Measurements from ENCODE around the gene DPM3.
"Not testable (repeated sequence)": the region's sequence is repeated elsewhere in the genome, so short reads cannot be mapped to it uniquely, and the experiment has no call there.

Gene DPM3

GRCh38 chr1:155175927-155176371 is 35.6 kb upstream of the DPM3 start:
- DNase-seq (ENCODE audit: extremely low read depth in 1 of 2, low read depth in 1 of 2): no peak

GRCh38 chr1:155175281-155175926 is 35.1 kb upstream of the DPM3 start:
- DNase-seq (ENCODE audit: extremely low read depth in 1 of 2, low read depth in 1 of 2): no peak

GRCh38 chr1:155174324-155175280 is 34.3 kb upstream of the DPM3 start:
- DNase-seq (ENCODE audit: extremely low read depth in 1 of 2, low read depth in 1 of 2): peak in 1 of 2 donors; percentile 32

GRCh38 chr1:155173478-155174323 is 33.4 kb upstream of the DPM3 start, which contains the start of gene TRIM46:
Gene TRIM46 (plus strand): TSS chr1:155173849. CDS start chr1:155173967, 118 bp downstream.
- peak in 1 of 2 donors; percentile 42 for DNase-seq (ENCODE audit: extremely low read depth in 1 of 2, low read depth in 1 of 2)

GRCh38 chr1:155172732-155173477 is 32.6 kb upstream of the DPM3 start, which contains the start of gene KRTCAP2:
Gene KRTCAP2 (minus strand): TSS chr1:155173304. CDS start chr1:155173224, 80 bp downstream.
- peak; percentile 88 to 91 for DNase-seq (ENCODE audit: extremely low read depth in 1 of 2, low read depth in 1 of 2)

GRCh38 chr1:155171836-155172731 is 31.8 kb upstream of the DPM3 start:
- no peak for DNase-seq (ENCODE audit: extremely low read depth in 1 of 2, low read depth in 1 of 2)

- DNase-seq (ENCODE audit: extremely low read depth in 1 of 2, low read depth in 1 of 2): no peak
Measured at GRCh38 chr1:155170806-155171205, 30.5 kb upstream of the DPM3 start.

GRCh38 chr1:155170101-155170785 is 29.9 kb upstream of the DPM3 start:
- no peak for DNase-seq (ENCODE audit: extremely low read depth in 1 of 2, low read depth in 1 of 2)

- DNase-seq (ENCODE audit: extremely low read depth in 1 of 2, low read depth in 1 of 2): no peak
Measured at GRCh38 chr1:155169541-155169940, 29.2 kb upstream of the DPM3 start.

GRCh38 chr1:155168456-155169210 is 28.3 kb upstream of the DPM3 start:
- no peak for DNase-seq (ENCODE audit: extremely low read depth in 1 of 2, low read depth in 1 of 2)

GRCh38 chr1:155168105-155168445 is 27.7 kb upstream of the DPM3 start:
- not testable (repeated sequence) for DNase-seq (ENCODE audit: extremely low read depth in 1 of 2, low read depth in 1 of 2)

GRCh38 chr1:155167166-155168104 is 27.1 kb upstream of the DPM3 start:
- DNase-seq (ENCODE audit: extremely low read depth in 1 of 2, low read depth in 1 of 2): peak; percentile 64 to 79

- no peak for DNase-seq (ENCODE audit: extremely low read depth in 1 of 2, low read depth in 1 of 2)
Measured at GRCh38 chr1:155166471-155167165, 26.3 kb upstream of the DPM3 start.

- DNase-seq (ENCODE audit: extremely low read depth in 1 of 2, low read depth in 1 of 2): no peak
Measured at GRCh38 chr1:155166051-155166470, 25.7 kb upstream of the DPM3 start.

- not testable (repeated sequence) for DNase-seq (ENCODE audit: extremely low read depth in 1 of 2, low read depth in 1 of 2)
Measured at GRCh38 chr1:155164625-155165024, 24.3 kb upstream of the DPM3 start.

GRCh38 chr1:155163785-155164184 is 23.5 kb upstream of the DPM3 start:
- not testable (repeated sequence) for DNase-seq (ENCODE audit: extremely low read depth in 1 of 2, low read depth in 1 of 2)
